NT2/D1 (cell line): ENCODE results near the gene CDK15.

Experiments used
- SUZ12 ChIP-seq: IDR thresholded peaks from 2 replicates; pipeline ENCODE4 v1.6.1; 2011; ENCODE audit not compliant: insufficient read length, insufficient read depth; ENCODE audit errors: extremely low read depth
- YY1 ChIP-seq: IDR thresholded peaks from 2 replicates; pipeline ENCODE4 v1.6.1; 2011; ENCODE audit not compliant: insufficient read length, insufficient read depth
- ZNF274 ChIP-seq: IDR thresholded peaks from 2 replicates; pipeline ENCODE4 v1.6.1; 2011; ENCODE audit warnings: mild to moderate bottlenecking, low read depth, low read length

DNA sequence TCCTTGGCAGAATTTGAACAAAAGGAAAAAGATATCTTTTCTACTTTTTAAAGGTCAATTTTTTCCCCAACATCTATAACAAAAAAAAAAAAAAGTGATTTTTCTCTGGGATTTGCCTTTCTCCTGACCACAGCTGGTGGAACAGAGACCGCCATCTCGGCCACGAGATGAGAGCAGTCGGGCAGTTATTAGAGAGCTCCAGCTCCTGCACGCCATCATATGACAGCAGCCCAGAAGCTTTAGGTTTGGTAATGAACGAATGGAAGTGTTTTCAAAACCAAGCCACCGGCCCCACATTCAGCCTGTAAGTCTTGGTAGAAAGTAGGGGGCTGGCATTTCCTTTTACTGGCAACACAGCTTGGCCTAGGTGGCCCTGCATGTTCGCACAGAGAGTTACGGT, 132.4 kb downstream of the CDK15 start:
- TF ChIP-seq YY1 (no peak), SUZ12 (no peak), ZNF274 (no peak)
